Neural cell (in vitro differentiated cells): Measurements from ENCODE around the gene FBXO9. TPM values are rescaled to one million over a fixed set of nuclear protein-coding genes. Genes with fewer than 3 reads are reported as not detected.
"Not testable (repeated sequence)": the region's sequence is repeated elsewhere in the genome, so short reads cannot be mapped to it uniquely, and the experiment has no call there.

ENCODE experiments used
- H2AFZ ChIP-seq: fragments of 200-600, 300-800 bp; sonication (generic), shearing (Covaris generic); 2 replicates; pipeline ENCODE4 v1.6.0; 2014; ENCODE audit warnings: low read depth, mild to moderate bottlenecking, antibody characterized with exemption, low read length, moderate library complexity
- H3F3A ChIP-seq: fragments of 200-600 bp; shearing (Covaris generic); 2 replicates; pipeline ENCODE4 v1.6.1; 2016; ENCODE audit warnings: mild to moderate bottlenecking, moderate library complexity, mixed read lengths, antibody characterized with exemption, low read length; ENCODE audit not compliant: insufficient read depth, poor library complexity, severe bottlenecking
- H3K27ac ChIP-seq: fragments of 200-600, 300-800 bp; sonication (generic), shearing (Covaris generic); 2 replicates; pipeline ENCODE4 v1.5.1; 2014; ENCODE audit warnings: mild to moderate bottlenecking, low read length, moderate library complexity
- H3K27me3 ChIP-seq: fragments of 300-800, 200-600 bp; sonication (generic), shearing (Covaris generic); 2 replicates; pipeline ENCODE4 v1.6.0; 2014; ENCODE audit warnings: mild to moderate bottlenecking, low read depth, low read length, moderate library complexity; ENCODE audit not compliant: insufficient read depth
- H3K36me3 ChIP-seq: fragments of 300-800, 200-600 bp; sonication (generic), shearing (Covaris generic); 2 replicates; pipeline ENCODE4 v1.5.1; 2014; ENCODE audit warnings: mild to moderate bottlenecking, antibody characterized with exemption, low read length, moderate library complexity; ENCODE audit not compliant: insufficient read depth
- H3K4me2 ChIP-seq: fragments of 300-800, 200-600 bp; sonication (generic), shearing (Covaris generic); 2 replicates; pipeline ENCODE4 v1.6.0; 2014; ENCODE audit warnings: mild to moderate bottlenecking, low read length
- H3K4me3 ChIP-seq: fragments of 300-800, 200-600 bp; sonication (generic), shearing (Covaris generic); 2 replicates; pipeline ENCODE4 v1.5.1; 2014; ENCODE audit warnings: mild to moderate bottlenecking, low read length, moderate library complexity
- H3K79me2 ChIP-seq: fragments of 200-600 bp; shearing (Covaris generic); replicated peaks from 2 replicates; pipeline ENCODE4 v1.6.0; 2014; ENCODE audit warnings: mild to moderate bottlenecking, low read length, moderate library complexity; ENCODE audit not compliant: insufficient read depth
- H3K9ac ChIP-seq: fragments of 300-800, 200-600 bp; sonication (generic), shearing (Covaris generic); 2 replicates; pipeline ENCODE4 v1.6.1; 2016; ENCODE audit warnings: mild to moderate bottlenecking, low read length, mixed read lengths
- H3K9me2 ChIP-seq: fragments of 200-600 bp; shearing (Covaris generic); 2 replicates; pipeline ENCODE4 v1.6.1; 2016; ENCODE audit warnings: mild to moderate bottlenecking, low read length, mixed read lengths; ENCODE audit not compliant: insufficient read depth
- H3K9me3 ChIP-seq: fragments of 200-600, 300-800 bp; sonication (generic), shearing (Covaris generic); 2 replicates; pipeline ENCODE4 v1.6.1; 2016; ENCODE audit warnings: mild to moderate bottlenecking, mixed run types, low read length, moderate library complexity, mixed read lengths
- H4K20me1 ChIP-seq: fragments of 200-600 bp; shearing (Covaris generic); 2 replicates; pipeline ENCODE4 v1.6.1; 2016; ENCODE audit warnings: mild to moderate bottlenecking, mixed run types; ENCODE audit not compliant: insufficient read depth
- CTCF ChIP-seq: fragments of 450-650 bp; IDR thresholded peaks from 2 replicates; pipeline ENCODE4 v1.5.1; 2014; ENCODE audit warnings: antibody characterized with exemption, mild to moderate bottlenecking, moderate library complexity; ENCODE audit not compliant: poor library complexity, severe bottlenecking
- EP300 ChIP-seq: fragments of 450-650 bp; conservative IDR thresholded peaks from 2 replicates; pipeline ENCODE4 v1.6.1; 2014; ENCODE audit warnings: antibody characterized with exemption, mild to moderate bottlenecking, moderate library complexity; ENCODE audit not compliant: poor library complexity, severe bottlenecking
- EZH2 ChIP-seq: fragments of 200-600, 300-800 bp; shearing (Covaris generic), sonication (generic); IDR thresholded peaks from 2 replicates; pipeline ENCODE4 v1.6.1; 2014; ENCODE audit warnings: antibody characterized with exemption, low read length, borderline replicate concordance, mild to moderate bottlenecking; ENCODE audit not compliant: insufficient read depth, poor library complexity, severe bottlenecking
- MXI1 ChIP-seq: fragments of 450-650 bp; conservative IDR thresholded peaks from 2 replicates; pipeline ENCODE4 v1.6.1; 2014; ENCODE audit warnings: antibody characterized with exemption, mild to moderate bottlenecking; ENCODE audit not compliant: poor library complexity, severe bottlenecking
- POLR2AphosphoS5 ChIP-seq: IDR thresholded peaks from 2 replicates; pipeline ENCODE4 v1.6.1; 2012
- RAD21 ChIP-seq: fragments of 450-650 bp; conservative IDR thresholded peaks from 2 replicates; pipeline ENCODE4 v1.6.1; 2014; ENCODE audit warnings: antibody characterized with exemption, mild to moderate bottlenecking, moderate library complexity
- SMC3 ChIP-seq: fragments of 450-650 bp; conservative IDR thresholded peaks from 2 replicates; pipeline ENCODE4 v1.6.1; 2014; ENCODE audit warnings: antibody characterized with exemption, mild to moderate bottlenecking, moderate library complexity; ENCODE audit not compliant: poor library complexity
- TAF1 ChIP-seq: IDR thresholded peaks from 2 replicates; pipeline ENCODE4 v1.6.1; 2012; ENCODE audit warnings: low read depth
- polyA plus RNA-seq: library from polyadenylated mRNA; depleted of rRNA; stranded (reverse); fragments of >200 nt; gene quantifications from 2 replicates; pipeline ENCODE4 v1.2.3, GENCODE V29; 2014
- TF ChIP-seq, protein P1 (sequence below): IDR thresholded peaks from 2 replicates; pipeline ENCODE4 v1.6.1; 2012; ENCODE audit warnings: borderline replicate concordance

FBXO9 gene
- polyA plus RNA-seq, 1 donor from 2014 or later, result 92.2 TPM

GRCh38 chr6:53048431-53049195, 16.6 kb upstream of the FBXO9 start:
- H3K9me2 ChIP-seq, result no peaks in the 10 kb centered on the region
- TF ChIP-seq TAF1, result no peak
- TF ChIP-seq RAD21, result no peak
- TF ChIP-seq SMC3, result no peak
- TF ChIP-seq EZH2, result no peak
- TF ChIP-seq MXI1, result no peak
- no peak for TF ChIP-seq EP300
- no peak for TF ChIP-seq POLR2AphosphoS5
- TF ChIP-seq CTCF, result no peak
- TF ChIP-seq, protein P1, sequence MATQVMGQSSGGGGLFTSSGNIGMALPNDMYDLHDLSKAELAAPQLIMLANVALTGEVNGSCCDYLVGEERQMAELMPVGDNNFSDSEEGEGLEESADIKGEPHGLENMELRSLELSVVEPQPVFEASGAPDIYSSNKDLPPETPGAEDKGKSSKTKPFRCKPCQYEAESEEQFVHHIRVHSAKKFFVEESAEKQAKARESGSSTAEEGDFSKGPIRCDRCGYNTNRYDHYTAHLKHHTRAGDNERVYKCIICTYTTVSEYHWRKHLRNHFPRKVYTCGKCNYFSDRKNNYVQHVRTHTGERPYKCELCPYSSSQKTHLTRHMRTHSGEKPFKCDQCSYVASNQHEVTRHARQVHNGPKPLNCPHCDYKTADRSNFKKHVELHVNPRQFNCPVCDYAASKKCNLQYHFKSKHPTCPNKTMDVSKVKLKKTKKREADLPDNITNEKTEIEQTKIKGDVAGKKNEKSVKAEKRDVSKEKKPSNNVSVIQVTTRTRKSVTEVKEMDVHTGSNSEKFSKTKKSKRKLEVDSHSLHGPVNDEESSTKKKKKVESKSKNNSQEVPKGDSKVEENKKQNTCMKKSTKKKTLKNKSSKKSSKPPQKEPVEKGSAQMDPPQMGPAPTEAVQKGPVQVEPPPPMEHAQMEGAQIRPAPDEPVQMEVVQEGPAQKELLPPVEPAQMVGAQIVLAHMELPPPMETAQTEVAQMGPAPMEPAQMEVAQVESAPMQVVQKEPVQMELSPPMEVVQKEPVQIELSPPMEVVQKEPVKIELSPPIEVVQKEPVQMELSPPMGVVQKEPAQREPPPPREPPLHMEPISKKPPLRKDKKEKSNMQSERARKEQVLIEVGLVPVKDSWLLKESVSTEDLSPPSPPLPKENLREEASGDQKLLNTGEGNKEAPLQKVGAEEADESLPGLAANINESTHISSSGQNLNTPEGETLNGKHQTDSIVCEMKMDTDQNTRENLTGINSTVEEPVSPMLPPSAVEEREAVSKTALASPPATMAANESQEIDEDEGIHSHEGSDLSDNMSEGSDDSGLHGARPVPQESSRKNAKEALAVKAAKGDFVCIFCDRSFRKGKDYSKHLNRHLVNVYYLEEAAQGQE, result no peak
- H2AFZ ChIP-seq, result no peak overlapping the region
- no peak overlapping the region for H3K4me3 ChIP-seq
- no peak overlapping the region for H3K4me2 ChIP-seq
- no peak overlapping the region for H3K9ac ChIP-seq
- H3K27ac ChIP-seq, result no peak overlapping the region
- peaks cover 4% of the 10 kb centered on the region for H3K79me2 ChIP-seq
- H3F3A ChIP-seq, result no peaks in the 10 kb centered on the region
- H3K27me3 ChIP-seq, result no peaks in the 10 kb centered on the region
- H3K9me3 ChIP-seq, result no peaks in the 10 kb centered on the region
- no peaks in the 10 kb centered on the region for H4K20me1 ChIP-seq
- H3K36me3 ChIP-seq, result no peaks in the 10 kb centered on the region

GRCh38 chr6:53049415-53049814, 15.8 kb upstream of the FBXO9 start:
- H3K27me3 ChIP-seq, result no peaks in the 10 kb centered on the region
- H3K4me2 ChIP-seq, result no peak overlapping the region
- no peak overlapping the region for H3K4me3 ChIP-seq
- no peaks in the 10 kb centered on the region for H3K9me2 ChIP-seq
- H3K9me3 ChIP-seq, result no peaks in the 10 kb centered on the region
- TF ChIP-seq EP300, result no peak
- no peak for TF ChIP-seq MXI1
- TF ChIP-seq RAD21, result no peak
- no peaks in the 10 kb centered on the region for H3F3A ChIP-seq
- no peak overlapping the region for H3K9ac ChIP-seq
- H3K36me3 ChIP-seq, result no peaks in the 10 kb centered on the region
- no peaks in the 10 kb centered on the region for H4K20me1 ChIP-seq
- peaks cover 4% of the 10 kb centered on the region for H3K79me2 ChIP-seq
- no peak overlapping the region for H2AFZ ChIP-seq
- no peak overlapping the region for H3K27ac ChIP-seq

DNA sequence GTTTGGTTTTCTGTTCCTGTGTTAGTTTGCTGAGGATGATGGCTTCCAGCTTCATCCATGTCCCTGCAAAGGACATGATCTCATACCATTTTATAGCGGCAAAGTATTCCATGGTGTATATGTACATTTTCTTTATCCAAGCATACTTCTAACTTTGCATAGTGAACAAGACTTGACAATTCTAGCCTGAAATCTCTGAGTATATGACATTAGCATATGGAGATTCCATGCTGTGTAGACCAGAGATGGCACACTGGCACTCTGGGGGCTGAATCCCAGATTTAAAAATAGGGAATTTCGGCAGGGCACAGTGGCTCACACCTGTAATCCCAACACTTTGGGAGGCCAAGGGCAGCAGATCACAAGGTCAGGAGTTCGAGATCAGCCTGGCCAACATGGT, 13.1 kb upstream of the FBXO9 start:
- not testable (repeated sequence) for H4K20me1 ChIP-seq, H3K9me3 ChIP-seq, H3K27me3 ChIP-seq, H3K4me2 ChIP-seq, H3K9ac ChIP-seq, H3K27ac ChIP-seq, H3F3A ChIP-seq, H3K36me3 ChIP-seq, H3K9me2 ChIP-seq, H3K4me3 ChIP-seq, H2AFZ ChIP-seq
- peaks cover 13% of the 10 kb centered on the region for H3K79me2 ChIP-seq
